GM12878 (cell line): Measurements from ENCODE around the gene STX1A. TPM values are rescaled to one million over a fixed set of nuclear protein-coding genes. Genes with fewer than 3 reads are reported as not detected.

Experiments
- ATAC-seq: fragments of 200-7000 bp; cut with Tn5 transposase; 3 replicates; pipeline ENCODE4 v1.9.1; 2020; ENCODE audit warnings: mild to moderate bottlenecking, moderate library complexity
- BruUV-seq: library from RNA; stranded (reverse); fragments of 400-500 nt; replicated peaks from 2 replicates; lab custom pipeline; 2021; lab: Mats Ljungman, UMichigan
- CTCF ChIA-PET: fragments of 300-600 bp; sonication (Branson Sonifier 250); formaldehyde crosslinking; extraction: SDS; loops from one replicate; lab custom pipeline; 2021; ENCODE audit warnings: inconsistent platforms; lab: Yijun Ruan, JAX
- POLR2A ChIA-PET: fragments of 350-600 bp; formaldehyde crosslinking; extraction: SDS; loops from one replicate; lab custom pipeline; 2021; ENCODE audit warnings: inconsistent platforms; lab: Charles Lee
- RAD21 ChIA-PET: fragments of 300-600 bp; sonication (Branson Sonifier 250); formaldehyde crosslinking; loops from one replicate; lab custom pipeline; 2023; ENCODE audit warnings: antibody characterized with exemption; ENCODE audit not compliant: unreplicated experiment; lab: Charles Lee
- SMC1A ChIA-PET: fragments of 300-600 bp; sonication (Branson Sonifier 250); formaldehyde crosslinking; loops from one replicate; lab custom pipeline; 2023; ENCODE audit not compliant: unreplicated experiment, uncharacterized antibody; lab: Charles Lee
- DNase-seq: peaks from one replicate; pipeline ENCODE4 v3.0.0-alpha.2; 2011; ENCODE audit warnings: low read depth, low spot score
- FAIRE-seq: peaks from 3 replicates; lab custom pipeline; 2011; peaks lifted over from hg19 to GRCh38; lab: Jason Lieb, UNC
- H2AFZ ChIP-seq: 2 replicates; pipeline ENCODE4 v1.6.0; 2011; ENCODE audit warnings: low read depth, low read length, control low read depth; ENCODE audit not compliant: control insufficient read depth
- H3K27ac ChIP-seq: 2 replicates; pipeline ENCODE4 v1.5.1; 2011; ENCODE audit warnings: control low read depth; ENCODE audit not compliant: control insufficient read depth, insufficient read depth
- H3K27me3 ChIP-seq, 2 experiments: replicated peaks in 1 of 2; 2 replicates each; pipeline versions ENCODE4 v1.6.0 to v1.6.1; 2011; ENCODE audit warnings: low read length in 1 of 2; ENCODE audit not compliant: control insufficient read depth in 2 of 2, insufficient read depth in 2 of 2
- H3K36me3 ChIP-seq, 2 experiments: 2 replicates each; pipeline ENCODE4 v1.5.1; 2011; ENCODE audit warnings: low read length in 1 of 2; ENCODE audit not compliant: control insufficient read depth in 2 of 2, insufficient read depth in 2 of 2
- H3K4me1 ChIP-seq: 2 replicates; pipeline ENCODE4 v1.6.1; 2011; ENCODE audit warnings: mild to moderate bottlenecking, low read length, moderate library complexity, mixed read lengths; ENCODE audit not compliant: control insufficient read depth, insufficient read depth
- H3K4me2 ChIP-seq: 2 replicates; pipeline ENCODE4 v1.6.0; 2011; ENCODE audit warnings: control low read depth; ENCODE audit not compliant: control insufficient read depth, insufficient read depth
- H3K4me3 ChIP-seq: fragments of 200-600 bp; sonication (generic); 2 replicates; pipeline ENCODE4 v1.5.1; 2016
- H3K79me2 ChIP-seq: 2 replicates; pipeline ENCODE4 v1.6.0; 2011; ENCODE audit warnings: low read length; ENCODE audit not compliant: control insufficient read depth, insufficient read depth
- H3K9ac ChIP-seq: 2 replicates; pipeline ENCODE4 v1.8.0; 2011; ENCODE audit warnings: low read length, control low read depth, mixed read lengths; ENCODE audit not compliant: control insufficient read depth, insufficient read depth
- H3K9me3 ChIP-seq: replicated peaks from 3 replicates; pipeline ENCODE4 v1.5.1; 2011; ENCODE audit warnings: mild to moderate bottlenecking, low read length; ENCODE audit not compliant: control insufficient read depth, insufficient read depth
- H4K20me1 ChIP-seq: 2 replicates; pipeline ENCODE4 v1.6.0; 2011; ENCODE audit not compliant: control insufficient read depth, insufficient read depth
- NFXL1 ChIP-seq: fragments of 450-650 bp; IDR thresholded peaks from 2 replicates; pipeline ENCODE4 v1.6.1; 2017; ENCODE audit warnings: antibody characterized with exemption, mild to moderate bottlenecking, borderline replicate concordance
- POLR2A ChIP-seq: IDR thresholded peaks from 2 replicates; pipeline ENCODE4 v1.6.1; 2011; ENCODE audit warnings: low read depth, mild to moderate bottlenecking, low read length
- ZNF622 ChIP-seq: fragments of 450-650 bp; IDR thresholded peaks from 2 replicates; pipeline ENCODE4 v1.6.1; 2017; ENCODE audit warnings: mild to moderate bottlenecking, inconsistent platforms
- WGBS: methylation state at CpG from one replicate; pipeline ENCODE4 v1.1.6; 2016; ENCODE audit warnings: low lambda C conversion rate; ENCODE audit not compliant: insufficient replicate concordance, insufficient coverage; ENCODE audit errors: missing lambda C conversion rate; 5-methylcytosine and 5-hydroxymethylcytosine counted together
- in situ Hi-C: fragments of 300-500 bp; cut with MboI; formaldehyde crosslinking; loops from 9 replicates; pipeline ENCODE4 v1.14.3; 2018; ENCODE audit warnings: mixed read lengths
- intact Hi-C: fragments of 100-400 bp; cut with micrococcal nuclease; formaldehyde crosslinking; loops from one replicate; pipeline ENCODE4 v1.14.2; 2022; ENCODE audit not compliant: unreplicated experiment
- polyA plus RNA-seq, 11 experiments: library from polyadenylated mRNA; depleted of rRNA in 4 of 11; unstranded in 6 of 11; stranded (reverse) in 5 of 11; fragments of >200 nt; fragmentation: Nextera tagmentation in 4 of 11; fragmentation: Illumina TruSeq in 1 of 11; extraction: Ambion mirVana in 4 of 11; extraction: Trizol in 1 of 11; gene quantifications; 1 replicate in 1 of 11; 2 replicates in 10 of 11; pipeline versions ENCODE4 v1.2.1 to v1.2.3, GENCODE V29; 2011 to 2016; ENCODE audit warnings: inconsistent platforms in 2 of 11, missing spikeins in 2 of 11, low read depth in 1 of 11
- total RNA-seq, 4 experiments: library from RNA; depleted of rRNA in 3 of 4; stranded (reverse); fragments of >200 nt in 3 of 4; fragmentation: Illumina TruSeq in 1 of 4; extraction: Trizol in 1 of 4; gene quantifications; 2 replicates each; pipeline versions ENCODE4 v1.2.1 to v1.2.3, GENCODE V29; 2013 to 2021
- TF ChIP-seq, protein P1 (sequence below): fragments of 150-350 bp; IDR thresholded peaks from 2 replicates; pipeline ENCODE4 v1.6.1; 2014; ENCODE audit warnings: mild to moderate bottlenecking, low read depth, low read length
- TF ChIP-seq, protein P2 (sequence below): fragments of 450-650 bp; IDR thresholded peaks from 2 replicates; pipeline ENCODE4 v1.6.1; 2017; ENCODE audit warnings: mild to moderate bottlenecking

The STX1A gene
- total and polyA plus RNA-seq, 10 of the 15 experiments (the other 5 are each of a cell fraction or from before 2014, with no cell fraction given), result 0.15 to 5.3 (median 2.5) TPM

DNA sequence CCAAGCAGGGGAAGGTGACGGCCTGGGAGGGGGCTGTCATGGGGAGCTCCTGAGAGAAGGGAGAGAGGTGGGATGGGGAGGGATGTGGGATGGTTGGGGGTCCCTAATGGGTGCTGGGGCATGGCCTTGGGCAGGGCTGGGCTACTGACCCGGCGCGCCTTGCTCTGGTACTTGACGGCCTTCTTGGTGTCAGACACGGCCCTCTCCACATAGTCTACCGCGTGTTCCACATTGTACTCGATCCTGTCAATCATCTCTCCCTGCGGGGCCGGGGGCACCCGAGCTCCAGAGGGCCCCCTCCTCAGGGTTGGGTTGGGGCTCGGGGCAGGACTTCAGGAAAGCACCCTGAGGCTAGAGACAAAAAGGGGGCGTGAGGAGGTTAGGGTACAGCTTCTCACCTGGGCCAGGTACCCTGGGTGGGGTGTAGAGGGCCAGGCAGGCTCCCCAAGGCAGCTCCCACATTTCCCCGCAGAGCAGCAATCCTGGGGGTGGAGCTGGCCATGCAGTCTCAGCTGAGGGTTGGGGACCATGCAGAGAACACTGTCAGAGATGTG lies 18.8 kb downstream of the STX1A start:
- ChIA-PET POLR2A (no interaction called here), SMC1A (interaction anchor here (1.2 kb wide), 1 partner anchor 34 kb away, joined by 3 read pairs; no protein-coding TSS in a partner anchor), RAD21 (interaction anchor here (0.8 kb wide), 1 partner anchor 94 kb away, joined by 3 read pairs; no protein-coding TSS in a partner anchor), CTCF (interaction anchor here (0.7 to 2.0 kb wide), 4 partner anchors 9 to 34 kb away, joined by 3 to 7 read pairs (median 4); no protein-coding TSS in a partner anchor)
- Histone ChIP-seq H3K79me2 (no peaks in the 10 kb centered on the region), H3K27ac (no peak overlapping the region), H4K20me1 (no peaks in the 10 kb centered on the region), H3K9me3 (no peaks in the 10 kb centered on the region), H3K4me1 (no peaks in the 10 kb centered on the region), H3K36me3 (peaks cover 8 to 22% of the 10 kb centered on the region in 2 experiments), H3K4me2 (no peak overlapping the region), H3K4me3 (no peak overlapping the region), H2AFZ (no peak overlapping the region), H3K9ac (no peak overlapping the region), H3K27me3 (no peaks in the 10 kb centered on the region)
- intact Hi-C loops (no loop called here), in situ Hi-C loops (no loop called here)
- no peak for ATAC-seq
- DNase-seq, result no peak
- no peak for FAIRE-seq
- no TSS peak for BruUV-seq
- 80% methylated on average over 13 of the region's 15 CpGs for WGBS
- TF ChIP-seq, protein P1, sequence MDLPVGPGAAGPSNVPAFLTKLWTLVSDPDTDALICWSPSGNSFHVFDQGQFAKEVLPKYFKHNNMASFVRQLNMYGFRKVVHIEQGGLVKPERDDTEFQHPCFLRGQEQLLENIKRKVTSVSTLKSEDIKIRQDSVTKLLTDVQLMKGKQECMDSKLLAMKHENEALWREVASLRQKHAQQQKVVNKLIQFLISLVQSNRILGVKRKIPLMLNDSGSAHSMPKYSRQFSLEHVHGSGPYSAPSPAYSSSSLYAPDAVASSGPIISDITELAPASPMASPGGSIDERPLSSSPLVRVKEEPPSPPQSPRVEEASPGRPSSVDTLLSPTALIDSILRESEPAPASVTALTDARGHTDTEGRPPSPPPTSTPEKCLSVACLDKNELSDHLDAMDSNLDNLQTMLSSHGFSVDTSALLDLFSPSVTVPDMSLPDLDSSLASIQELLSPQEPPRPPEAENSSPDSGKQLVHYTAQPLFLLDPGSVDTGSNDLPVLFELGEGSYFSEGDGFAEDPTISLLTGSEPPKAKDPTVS, result no peak
- TF ChIP-seq POLR2A (peak; percentile 14; the same call in 1 of the 2 replicates), ZNF622 (no peak), NFXL1 (no peak)
- TF ChIP-seq, protein P2, sequence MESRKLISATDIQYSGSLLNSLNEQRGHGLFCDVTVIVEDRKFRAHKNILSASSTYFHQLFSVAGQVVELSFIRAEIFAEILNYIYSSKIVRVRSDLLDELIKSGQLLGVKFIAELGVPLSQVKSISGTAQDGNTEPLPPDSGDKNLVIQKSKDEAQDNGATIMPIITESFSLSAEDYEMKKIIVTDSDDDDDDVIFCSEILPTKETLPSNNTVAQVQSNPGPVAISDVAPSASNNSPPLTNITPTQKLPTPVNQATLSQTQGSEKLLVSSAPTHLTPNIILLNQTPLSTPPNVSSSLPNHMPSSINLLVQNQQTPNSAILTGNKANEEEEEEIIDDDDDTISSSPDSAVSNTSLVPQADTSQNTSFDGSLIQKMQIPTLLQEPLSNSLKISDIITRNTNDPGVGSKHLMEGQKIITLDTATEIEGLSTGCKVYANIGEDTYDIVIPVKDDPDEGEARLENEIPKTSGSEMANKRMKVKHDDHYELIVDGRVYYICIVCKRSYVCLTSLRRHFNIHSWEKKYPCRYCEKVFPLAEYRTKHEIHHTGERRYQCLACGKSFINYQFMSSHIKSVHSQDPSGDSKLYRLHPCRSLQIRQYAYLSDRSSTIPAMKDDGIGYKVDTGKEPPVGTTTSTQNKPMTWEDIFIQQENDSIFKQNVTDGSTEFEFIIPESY, result no peak
